Measurements from ENCODE around the gene KIF25.

The KIF25 gene

GRCh38 chr6:168090064-168090690 is 92.7 kb downstream of the KIF25 start:
- no peak for DNase-seq (ENCODE audit: low read depth)

DNA sequence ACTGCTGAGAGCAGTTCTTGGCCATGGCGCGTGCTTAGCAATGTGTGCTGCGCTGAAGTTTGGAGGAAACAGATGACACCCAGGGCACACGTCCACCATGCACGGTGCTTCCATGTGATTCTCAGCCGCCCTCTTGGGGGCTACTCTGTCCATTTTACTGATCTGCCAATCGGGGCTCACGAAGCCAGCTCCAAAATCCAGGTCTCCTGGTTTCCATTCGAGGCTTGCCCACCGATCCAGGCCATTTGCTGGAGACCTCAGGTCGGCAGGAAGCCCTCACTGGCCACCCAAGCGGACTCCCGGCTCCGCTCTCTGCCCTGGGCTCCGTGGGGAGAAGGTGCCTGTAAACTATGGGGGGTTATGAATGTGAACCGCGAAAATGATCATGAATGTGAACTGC is 93.2 kb downstream of the KIF25 start:
- no peak for DNase-seq (ENCODE audit: low read depth)

DNA sequence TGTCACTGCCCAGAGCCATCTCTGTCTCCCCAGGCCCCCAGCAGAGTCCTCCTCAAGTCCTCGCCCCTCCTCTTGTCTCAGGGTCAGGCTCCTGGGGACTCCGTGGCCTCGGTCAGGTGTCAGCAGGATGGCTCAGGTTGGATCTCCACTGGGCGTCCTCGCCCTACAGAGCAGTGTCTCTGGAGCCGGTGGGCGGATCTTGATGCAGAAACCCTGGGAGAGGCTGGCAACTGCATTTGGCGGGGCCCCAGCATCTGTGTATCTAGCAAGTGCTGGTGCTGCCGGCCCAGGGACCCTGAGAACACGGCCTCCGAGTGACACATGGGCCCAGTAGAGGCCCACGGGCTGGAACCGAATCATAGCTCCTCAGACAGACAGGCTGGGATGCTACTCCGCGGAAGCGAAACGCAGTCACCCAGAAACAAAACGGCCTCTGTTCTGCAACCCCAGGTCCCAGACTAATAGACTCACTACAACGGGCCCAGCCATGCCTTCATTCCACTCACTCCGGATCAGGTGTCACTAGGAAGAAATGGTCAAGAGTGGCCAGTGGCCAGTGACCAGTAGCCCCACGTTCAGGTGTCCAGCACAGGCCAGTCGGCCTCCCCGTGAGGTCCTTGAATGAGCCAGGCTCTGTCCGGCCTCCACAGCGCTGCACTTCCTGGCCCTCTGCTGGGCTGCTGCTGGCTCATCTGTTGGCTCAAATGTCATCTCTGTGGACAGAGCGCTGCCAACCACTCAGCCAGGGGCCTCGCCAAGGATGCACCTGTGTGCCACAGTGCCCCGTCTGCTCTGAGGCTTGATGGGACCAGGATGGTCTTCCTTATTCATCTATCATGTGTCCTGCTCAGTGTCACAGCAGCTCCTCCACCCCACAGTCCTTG is 94.2 kb downstream of the KIF25 start:
- no peak for DNase-seq (ENCODE audit: low read depth)

DNA sequence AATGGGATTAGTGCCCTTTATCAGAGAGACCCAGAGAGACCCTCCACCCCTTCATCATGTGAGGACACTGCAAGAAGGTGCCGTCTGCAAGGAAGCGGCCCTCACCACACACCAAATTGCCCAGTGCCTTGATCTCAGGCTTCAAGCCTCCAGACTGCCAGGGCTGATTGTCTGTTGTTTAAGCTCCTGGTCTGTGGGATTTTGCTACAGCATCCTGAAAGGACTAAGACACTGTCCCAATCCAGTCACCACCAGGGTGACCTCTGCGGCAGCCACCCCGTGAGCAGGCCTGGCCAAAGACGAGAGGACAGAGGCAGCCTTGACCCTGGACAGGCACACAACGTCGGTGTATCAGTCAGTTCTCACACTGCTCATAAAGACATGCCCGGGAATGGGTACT is 95.1 kb downstream of the KIF25 start:
- DNase-seq (ENCODE audit: low read depth) = no peak

GRCh38 chr6:168093071-168093505 is 95.6 kb downstream of the KIF25 start:
- no peak for DNase-seq (ENCODE audit: low read depth)

DNA sequence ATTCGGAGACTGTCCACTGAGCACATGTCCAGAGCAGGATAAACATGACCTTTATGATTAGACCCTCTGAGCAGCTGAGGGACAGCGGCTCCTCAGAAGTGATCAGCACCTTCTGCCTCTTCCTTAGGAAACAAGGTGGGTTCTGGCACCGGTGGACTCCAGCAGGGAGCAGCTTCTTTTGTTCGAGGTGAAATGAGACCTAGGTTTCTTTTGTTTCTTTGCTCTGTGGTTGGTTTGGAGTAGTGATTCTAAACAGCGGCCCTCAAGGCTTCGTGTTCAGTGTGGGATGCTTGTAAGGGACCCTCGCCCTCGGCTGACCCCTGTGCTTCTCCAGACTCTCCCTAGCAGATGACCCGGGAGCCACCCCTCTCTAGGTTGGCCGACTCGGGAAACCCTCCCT is 96.2 kb downstream of the KIF25 start:
- DNase-seq (ENCODE audit: low read depth) = no peak

Data from non-pigmented ciliary epithelial cell (primary cell).